HepG2 (cell line): ENCODE data around the gene TRRAP. TPM values are rescaled to one million over a fixed set of nuclear protein-coding genes. Genes with fewer than 3 reads are reported as not detected.

Experiments used
- ATAC-seq: fragments of 200-7000 bp; cut with Tn5 transposase; 3 replicates; pipeline ENCODE4 v1.9.1; 2020; ENCODE audit warnings: mild to moderate bottlenecking, moderate library complexity
- BruUV-seq: library from RNA; stranded (reverse); fragments of 400-500 nt; replicated peaks from 2 replicates; lab custom pipeline; 2021; lab: Mats Ljungman, UMichigan
- CTCF ChIA-PET: fragments of 300-600 bp; formaldehyde crosslinking; extraction: SDS; loops from one replicate; lab custom pipeline; 2021; ENCODE audit warnings: low total read pairs, inconsistent platforms, low intra/inter-chr PET ratio; lab: Yijun Ruan, JAX
- POLR2A ChIA-PET: fragments of 350-600 bp; sonication (Branson Sonifier 250); formaldehyde crosslinking; loops from one replicate; lab custom pipeline; 2020; ENCODE audit warnings: antibody characterized with exemption, inconsistent platforms; lab: Yijun Ruan, JAX
- DNase-seq: peaks from one replicate; pipeline ENCODE4 v3.0.0-alpha.2; 2015; ENCODE audit warnings: low spot score
- FAIRE-seq: peaks from 3 replicates; lab custom pipeline; 2011; peaks lifted over from hg19 to GRCh38; lab: Jason Lieb, UNC
- H2AFZ ChIP-seq: one replicate; pipeline ENCODE4 v1.6.1; 2011; ENCODE audit warnings: low read length, inconsistent platforms
- H3K27ac ChIP-seq: fragments of 300-600 bp; 3 replicates; pipeline ENCODE4 v1.8.0; 2011; ENCODE audit warnings: mixed run types, mild to moderate bottlenecking, mixed read lengths, low read length, inconsistent platforms; ENCODE audit not compliant: insufficient read depth; ENCODE audit errors: extremely low read length
- H3K27me3 ChIP-seq, 2 experiments: fragments of 200-600 bp in 1 of 2; 2 replicates in 1 of 2; 3 replicates in 1 of 2; pipeline versions ENCODE4 v1.6.0 to v1.8.0; 2011; ENCODE audit warnings: low read length in 2 of 2, mild to moderate bottlenecking in 2 of 2, moderate library complexity in 2 of 2, inconsistent platforms in 1 of 2; ENCODE audit not compliant: insufficient read depth in 2 of 2, control insufficient read depth in 1 of 2
- H3K36me3 ChIP-seq, 2 experiments: fragments of 200-600 bp in 1 of 2; replicated peaks in 1 of 2; 2 replicates in 1 of 2; 3 replicates in 1 of 2; pipeline versions ENCODE4 v1.5.1 to v1.8.0; 2011; ENCODE audit warnings: low read length in 2 of 2, inconsistent platforms in 1 of 2; ENCODE audit not compliant: insufficient read depth in 2 of 2, control insufficient read depth in 1 of 2
- H3K4me1 ChIP-seq: 2 replicates; pipeline ENCODE4 v1.5.1; 2012; ENCODE audit warnings: low read length, inconsistent platforms; ENCODE audit not compliant: insufficient read depth
- H3K4me2 ChIP-seq: 2 replicates; pipeline ENCODE4 v1.6.0; 2011; ENCODE audit warnings: low read depth, low read length, inconsistent platforms
- H3K4me3 ChIP-seq, 3 experiments: fragments of 200-600 bp in 1 of 3; sonication (generic), shearing (Covaris generic) in 1 of 3; replicated peaks in 1 of 3; 2 replicates each; pipeline ENCODE4 v1.5.1; 2011 to 2016; ENCODE audit warnings: low read length in 3 of 3, inconsistent platforms in 2 of 3, low read depth in 2 of 3, mild to moderate bottlenecking in 2 of 3, control low read depth in 1 of 3, mixed read lengths in 1 of 3; ENCODE audit not compliant: insufficient read depth in 1 of 3
- H3K79me2 ChIP-seq: one replicate; pipeline ENCODE4 v1.6.1; 2011; ENCODE audit warnings: low read length, inconsistent platforms; ENCODE audit not compliant: insufficient read depth
- H3K9ac ChIP-seq: 2 replicates; pipeline ENCODE4 v1.6.0; 2011; ENCODE audit warnings: mild to moderate bottlenecking, low read depth, low read length, inconsistent platforms; ENCODE audit not compliant: insufficient read depth
- H3K9me3 ChIP-seq: 2 replicates; pipeline ENCODE4 v1.5.1; 2012; ENCODE audit warnings: mild to moderate bottlenecking, low read length
- H4K20me1 ChIP-seq: 2 replicates; pipeline ENCODE4 v1.6.0; 2011; ENCODE audit warnings: inconsistent platforms, mild to moderate bottlenecking, low read length, moderate library complexity; ENCODE audit not compliant: insufficient read depth
- CEBPG ChIP-seq: IDR thresholded peaks from 2 replicates; pipeline ENCODE4 v1.6.1; 2016
- CHD4 ChIP-seq: fragments of 200-600 bp; sonication (generic); IDR thresholded peaks from 2 replicates; pipeline ENCODE4 v1.7.0; 2017; ENCODE audit warnings: mild to moderate bottlenecking, low read length, borderline replicate concordance
- HMG20B ChIP-seq: conservative IDR thresholded peaks from 2 replicates; pipeline ENCODE4 v1.6.1; 2016; ENCODE audit warnings: missing genetic modification reagents, missing compliant biosample characterization
- IKZF1 ChIP-seq: fragments of 450-650 bp; IDR thresholded peaks from 2 replicates; pipeline ENCODE4 v1.7.1; 2016
- ISL2 ChIP-seq: sonication (generic); formaldehyde crosslinking; IDR thresholded peaks from 2 replicates; pipeline ENCODE4 v1.5.0; 2020; ENCODE audit warnings: missing genetic modification reagents
- KDM3A ChIP-seq: IDR thresholded peaks from 2 replicates; pipeline ENCODE4 v1.6.1; 2018; ENCODE audit warnings: low read depth, missing compliant biosample characterization
- MBNL3 ChIP-seq: fragments of 250-450 bp; sonication (Bioruptor Pico); conservative IDR thresholded peaks from 2 replicates; pipeline ENCODE4 v1.8.0; 2022; ENCODE audit warnings: mild to moderate bottlenecking, inconsistent platforms
- POLR2G ChIP-seq: fragments of 200-400 bp; formaldehyde crosslinking; IDR thresholded peaks from 2 replicates; pipeline ENCODE4 v1.6.1; 2018; ENCODE audit warnings: mild to moderate bottlenecking, low read depth, low read length, moderate library complexity
- RFXANK ChIP-seq: IDR thresholded peaks from 2 replicates; pipeline ENCODE4 v1.6.1; 2016
- ZBTB20 ChIP-seq: sonication (generic); formaldehyde crosslinking; IDR thresholded peaks from 2 replicates; pipeline ENCODE4 v1.8.1; 2023; ENCODE audit warnings: missing genetic modification reagents, low read depth, mild to moderate bottlenecking, borderline replicate concordance
- ZNF256 ChIP-seq: sonication (generic); formaldehyde crosslinking; conservative IDR thresholded peaks from 2 replicates; pipeline ENCODE4 v1.4.0; 2020; ENCODE audit warnings: missing genetic modification reagents
- ZNF503 ChIP-seq: sonication (generic); formaldehyde crosslinking; IDR thresholded peaks from 2 replicates; pipeline ENCODE4 v1.4.0; 2020; ENCODE audit warnings: missing genetic modification reagents
- ZNF598 ChIP-seq: sonication (generic); formaldehyde crosslinking; IDR thresholded peaks from 2 replicates; pipeline ENCODE4 v1.5.1; 2020; ENCODE audit warnings: mild to moderate bottlenecking, missing genetic modification reagents, borderline replicate concordance
- ZNF616 ChIP-seq: sonication (generic); formaldehyde crosslinking; IDR thresholded peaks from 2 replicates; pipeline ENCODE4 v1.5.0; 2020; ENCODE audit warnings: low read depth, mild to moderate bottlenecking, missing genetic modification reagents
- ZNF784 ChIP-seq: sonication (generic); formaldehyde crosslinking; IDR thresholded peaks from 2 replicates; pipeline ENCODE4 v1.5.1; 2020; ENCODE audit warnings: missing genetic modification reagents, mild to moderate bottlenecking, borderline replicate concordance
- ZNF792 ChIP-seq: IDR thresholded peaks from 2 replicates; pipeline ENCODE4 v1.6.1; 2016
- WGBS: methylation state at CpG from one replicate; pipeline ENCODE4 v1.1.6; 2017; ENCODE audit warnings: low lambda C conversion rate; 5-methylcytosine and 5-hydroxymethylcytosine counted together
- in situ Hi-C: cut with HindIII; loops from 2 replicates; pipeline ENCODE4 v1.10.0; 2017; ENCODE audit warnings: low pct_unique_long_range_greater_than_20kb; ENCODE audit not compliant: extremely low pct_ligation_motif_present
- intact Hi-C: fragments of 100-400 bp; cut with micrococcal nuclease; formaldehyde crosslinking; loops from one replicate; pipeline ENCODE4 v1.10.0; 2022; ENCODE audit not compliant: unreplicated experiment
- polyA plus RNA-seq, 8 experiments: library from polyadenylated mRNA; depleted of rRNA in 3 of 8; stranded (reverse) in 7 of 8; unstranded in 1 of 8; fragments of >200 nt; fragmentation: Illumina TruSeq in 4 of 8; extraction: Trizol in 4 of 8; gene quantifications; 2 replicates each; pipeline versions ENCODE4 v1.2.1 to v1.2.3, GENCODE V29; 2011 to 2016; ENCODE audit warnings: low read depth in 4 of 8, missing spikeins in 1 of 8, mixed read lengths in 1 of 8; ENCODE audit not compliant: insufficient read depth in 1 of 8
- total RNA-seq, 5 experiments: library from RNA; depleted of rRNA; stranded (reverse); fragments of >200 nt; fragmentation: Illumina TruSeq; extraction: Trizol; gene quantifications; 2 replicates each; pipeline ENCODE4 v1.2.3, GENCODE V29; 2016; ENCODE audit warnings: low read depth in 1 of 5
- TF ChIP-seq, protein P1 (sequence below): IDR thresholded peaks from 2 replicates; pipeline ENCODE4 v1.6.1; 2012; ENCODE audit warnings: inconsistent platforms

Gene TRRAP
- total and polyA plus RNA-seq, 2 of the 13 experiments (the other 11 are each of a cell fraction or from before 2014, with no cell fraction given) = 8.6 to 10.5 TPM

DNA sequence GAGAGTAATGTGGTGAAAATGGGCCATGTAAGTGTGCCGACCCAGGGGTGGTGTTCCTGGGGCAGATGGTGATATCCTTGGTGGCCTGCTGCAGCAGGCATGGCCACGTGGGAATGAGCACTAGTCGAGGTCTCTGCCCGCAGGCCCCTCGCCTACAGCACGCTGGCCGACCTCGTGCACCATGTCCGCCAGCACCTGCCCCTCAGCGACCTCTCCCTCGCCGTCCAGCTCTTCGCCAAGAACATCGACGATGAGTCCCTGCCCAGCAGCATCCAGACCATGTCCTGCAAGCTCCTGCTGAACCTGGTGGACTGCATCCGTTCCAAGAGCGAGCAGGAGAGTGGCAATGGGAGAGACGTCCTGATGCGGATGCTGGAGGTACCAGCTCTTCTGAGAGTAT is 30.3 kb downstream of the TRRAP start (continued):
- TF ChIP-seq CHD4 (no peak), ZNF256 (CRISPR knock-in tag) (no peak), ZNF784 (CRISPR knock-in tag) (no peak)
- TF ChIP-seq, all 625 proteins: peak for 0

DNA sequence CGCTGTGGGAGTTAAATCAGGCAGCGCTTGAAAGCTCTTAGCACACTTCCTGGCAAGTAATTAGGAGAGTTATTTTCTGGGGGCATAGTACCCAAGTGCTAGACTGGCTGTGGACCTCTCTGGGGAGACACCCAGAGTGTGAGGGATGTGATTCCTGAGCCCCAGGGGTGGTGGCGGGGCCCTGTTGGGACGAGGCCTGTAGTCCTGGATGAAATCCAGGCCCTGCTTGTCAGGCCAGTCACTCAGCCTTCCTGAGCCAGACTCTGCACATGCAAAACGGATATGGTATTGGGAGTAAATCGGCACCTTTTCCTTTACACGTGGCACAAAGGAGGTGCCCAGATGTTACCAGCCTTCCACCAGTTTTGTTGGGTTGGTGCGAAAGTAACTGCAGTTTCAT is 31.2 kb downstream of the TRRAP start:
- intact Hi-C loops = no loop called here
- no peaks in the 10 kb centered on the region for H3K4me1 ChIP-seq
- TF ChIP-seq MBNL3 (CRISPR knock-in tag) = no peak
- TF ChIP-seq KDM3A (CRISPR knock-in tag) = no peak
- TF ChIP-seq, protein P1, sequence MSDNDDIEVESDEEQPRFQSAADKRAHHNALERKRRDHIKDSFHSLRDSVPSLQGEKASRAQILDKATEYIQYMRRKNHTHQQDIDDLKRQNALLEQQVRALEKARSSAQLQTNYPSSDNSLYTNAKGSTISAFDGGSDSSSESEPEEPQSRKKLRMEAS = no peak
- no peak for TF ChIP-seq POLR2G
- no peak for TF ChIP-seq ISL2 (CRISPR knock-in tag)
- no peak for TF ChIP-seq IKZF1
- TF ChIP-seq ZNF616 (CRISPR knock-in tag) = no peak
- no peak for TF ChIP-seq HMG20B
- no peak for TF ChIP-seq RFXANK (CRISPR knock-in tag)
- no peak for TF ChIP-seq ZBTB20 (CRISPR knock-in tag)
- TF ChIP-seq ZNF598 (CRISPR knock-in tag) = no peak
- no peak for TF ChIP-seq CEBPG
- TF ChIP-seq ZNF503 (CRISPR knock-in tag) = no peak
- TF ChIP-seq ZNF792 = no peak
- no peak for FAIRE-seq
- no peak overlapping the region for H3K9ac ChIP-seq
- H3K79me2 ChIP-seq = no peaks in the 10 kb centered on the region
- no peak overlapping the region for H2AFZ ChIP-seq
- 96% methylated on average over 7 of the region's 8 CpGs for WGBS
- no peaks in the 10 kb centered on the region for H4K20me1 ChIP-seq
- H3K36me3 ChIP-seq = peaks cover 22 to 78% of the 10 kb centered on the region in 2 experiments
- H3K4me2 ChIP-seq = no peak overlapping the region
- no peak for DNase-seq
- no peak for ATAC-seq
- in situ Hi-C loops = no loop called here
- no peaks in the 10 kb centered on the region for H3K27me3 ChIP-seq
- H3K4me3 ChIP-seq = no peak overlapping the region
- no peak overlapping the region for H3K27ac ChIP-seq
- CTCF ChIA-PET = no interaction called here
- POLR2A ChIA-PET = no interaction called here
- H3K9me3 ChIP-seq = no peaks in the 10 kb centered on the region
- BruUV-seq = no TSS peak
